Measurements from ENCODE around the gene RUVBL1.

RUVBL1 gene

DNA sequence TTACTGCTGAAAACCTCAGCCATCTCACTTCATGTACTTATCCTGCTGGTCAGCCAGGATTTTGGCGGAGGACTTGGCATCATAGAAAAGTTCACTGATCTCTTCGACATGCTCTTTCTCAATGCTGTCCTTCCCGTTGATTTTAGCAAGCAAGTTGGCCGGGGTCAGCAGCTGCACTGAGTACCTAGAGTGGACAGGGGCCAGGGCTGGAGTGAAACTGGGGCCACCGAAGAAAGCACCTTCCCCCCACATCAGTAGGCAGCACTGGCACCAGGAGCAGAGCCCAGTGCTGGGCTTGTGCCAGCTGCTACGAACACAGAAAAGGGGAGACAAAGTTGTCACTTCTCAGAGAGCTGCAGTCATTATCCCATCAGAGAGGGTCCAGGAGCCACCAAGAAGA, 42.4 kb downstream of the RUVBL1 start:
- no peak for DNase-seq

DNA sequence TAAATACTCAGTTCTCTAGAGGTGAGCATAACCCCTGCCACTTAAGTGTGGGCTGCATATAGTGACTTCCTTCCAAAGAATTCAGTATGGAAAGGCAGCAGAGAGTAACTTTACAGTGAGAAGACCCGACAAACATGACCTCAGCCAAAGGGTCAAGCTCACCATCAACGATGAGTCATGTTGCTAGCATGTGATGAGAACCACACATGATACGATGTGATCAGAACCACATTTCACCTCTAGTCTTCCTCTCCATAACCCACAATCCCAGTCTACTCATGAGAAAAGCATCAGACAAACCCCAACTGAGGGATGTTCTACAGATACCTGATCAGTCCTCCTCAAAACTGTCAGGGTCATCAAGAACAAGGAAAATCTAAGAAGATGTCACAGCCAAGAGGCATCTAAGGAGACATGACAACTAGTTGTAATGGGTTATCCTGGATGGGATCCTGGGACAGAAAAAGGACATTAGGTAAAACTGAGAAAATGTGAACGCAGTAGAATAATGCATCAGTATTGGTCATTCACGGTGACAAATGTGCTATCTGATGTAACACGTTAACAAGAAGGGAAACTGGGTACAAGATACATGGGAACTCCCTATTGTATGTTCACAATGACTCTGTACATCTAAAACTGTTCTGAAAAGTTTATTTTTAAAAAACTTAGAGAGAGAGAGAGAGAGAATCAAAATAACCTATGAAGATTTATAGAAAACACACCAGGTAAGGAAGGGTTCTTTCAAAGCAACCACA, 43.1 kb downstream of the RUVBL1 start:
- peak; percentile 97 for DNase-seq

DNA sequence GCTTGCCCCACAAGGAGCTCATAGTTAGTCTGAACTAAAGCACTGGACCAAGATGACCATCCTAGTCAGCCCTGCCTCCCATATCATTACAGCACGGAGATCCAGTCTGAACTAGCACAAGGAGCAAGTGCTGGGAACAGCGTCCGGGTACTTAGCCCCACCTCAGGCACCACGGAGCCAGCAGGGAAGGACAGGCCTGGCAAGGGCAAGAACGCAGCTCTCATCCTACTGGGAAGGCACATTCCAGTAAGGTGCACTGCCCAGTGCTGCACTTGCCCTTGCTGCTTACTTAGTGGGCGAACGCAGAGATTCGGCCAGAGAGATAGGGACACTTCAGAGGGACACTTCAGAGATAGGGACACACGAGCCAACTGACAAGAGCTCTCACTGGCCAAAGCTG, 43.8 kb downstream of the RUVBL1 start:
- no peak for DNase-seq

GRCh38 chr3:128078875-128079274, 44.7 kb downstream of the RUVBL1 start:
- no peak for DNase-seq

DNA sequence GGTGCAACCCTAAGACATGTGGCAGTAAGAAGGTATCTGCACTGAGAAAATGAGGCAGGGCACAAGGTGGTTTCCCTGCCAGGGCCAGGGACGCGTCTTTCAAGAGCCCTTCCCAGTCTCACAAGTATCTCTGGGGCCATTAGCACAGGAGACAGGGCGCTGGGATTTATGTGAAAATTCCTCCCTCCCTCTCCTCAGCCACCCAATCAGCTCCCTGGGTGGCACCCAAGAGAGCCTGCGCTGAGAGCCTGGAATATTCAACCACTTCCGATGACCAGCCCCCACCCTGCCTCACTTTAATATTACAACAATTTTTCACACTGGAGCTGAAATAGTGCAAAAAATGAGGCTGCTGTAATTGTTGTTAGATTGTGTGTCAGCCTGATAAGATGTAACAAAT, 45.3 kb downstream of the RUVBL1 start:
- DNase-seq = no peak

- no peak for DNase-seq
Measured at GRCh38 chr3:128077665-128078064, 45.9 kb downstream of the RUVBL1 start.

DNA sequence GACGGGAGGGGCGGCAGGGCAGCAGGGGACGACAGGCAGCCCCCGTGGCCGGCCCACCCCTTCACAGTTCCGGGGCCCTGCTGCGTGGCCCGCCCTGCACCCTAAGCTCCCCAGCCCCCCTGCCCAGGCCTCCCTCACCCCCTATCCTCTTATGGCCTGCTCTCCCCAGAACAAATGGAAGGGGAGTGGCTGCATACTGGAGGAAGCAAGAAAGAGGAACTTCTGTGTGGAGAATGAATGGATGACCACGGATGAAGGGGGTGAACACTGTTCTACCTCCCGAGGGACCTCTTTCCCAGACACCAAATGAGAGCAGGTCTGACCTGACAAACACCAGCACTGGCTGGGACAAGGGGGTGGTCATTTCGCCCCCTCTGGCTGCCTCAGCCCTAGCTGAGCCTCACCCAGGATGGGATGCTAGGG, 46.4 kb downstream of the RUVBL1 start:
- DNase-seq = no peak

DNA sequence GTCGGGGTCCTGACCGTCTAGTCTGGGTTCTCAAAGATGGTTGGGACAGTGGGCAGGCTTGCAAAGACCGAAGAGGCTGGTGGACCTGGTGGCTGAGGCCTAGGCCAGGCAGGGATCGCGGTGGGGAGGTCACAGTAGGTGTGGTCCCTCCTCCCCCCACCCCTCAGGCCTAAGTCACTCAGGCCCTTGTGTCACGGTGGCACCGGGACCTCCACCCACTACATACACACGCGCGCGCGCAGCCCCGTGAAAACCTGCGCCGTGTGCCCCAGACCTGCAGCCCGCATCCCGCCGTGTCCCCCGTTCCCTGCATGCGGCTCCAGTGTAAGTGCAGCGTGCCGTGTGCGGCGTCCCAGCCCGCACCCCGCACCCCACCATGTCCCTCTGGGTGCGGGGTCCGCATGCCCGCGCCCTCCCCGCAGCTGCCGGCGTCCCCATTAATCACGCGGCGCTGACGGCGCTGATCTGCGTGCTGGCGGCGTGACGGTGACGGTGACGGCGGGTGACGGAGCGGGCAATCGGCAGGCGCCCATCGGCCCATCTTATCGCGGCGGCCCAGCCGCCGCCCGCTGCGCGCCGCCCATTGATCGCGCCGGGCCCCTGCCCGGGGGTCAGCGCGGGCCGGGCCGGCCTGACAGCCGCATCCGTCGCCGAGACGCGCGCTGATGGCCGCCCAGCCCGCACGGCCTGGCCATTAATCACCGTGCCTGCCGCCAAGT, 47.0 kb downstream of the RUVBL1 start:
- DNase-seq = no peak

- peak; percentile 85 for DNase-seq
Measured at GRCh38 chr3:128075522-128076482, 47.8 kb downstream of the RUVBL1 start.

- DNase-seq = no peak
Measured at GRCh38 chr3:128074851-128075521, 48.6 kb downstream of the RUVBL1 start.

DNA sequence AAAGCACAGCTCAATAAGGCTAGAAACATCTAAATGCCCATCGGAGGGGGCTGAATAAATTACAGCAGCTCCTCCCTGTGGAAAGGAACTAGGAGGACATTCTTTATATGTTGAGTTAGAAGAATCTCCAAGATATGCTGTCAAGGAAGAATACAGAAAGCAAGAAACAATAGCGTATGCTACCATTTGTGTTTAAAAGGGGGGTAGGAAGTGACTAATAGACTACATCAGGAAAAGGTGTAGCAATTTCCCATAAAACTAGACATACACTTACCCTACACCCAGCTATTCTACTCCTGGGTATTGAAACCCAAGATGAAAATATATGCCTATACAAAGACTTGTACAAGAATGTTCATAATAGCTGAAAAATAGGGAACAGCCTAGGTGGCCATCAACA, 49.8 kb downstream of the RUVBL1 start:
- no peak for DNase-seq

- DNase-seq = no peak
Measured at GRCh38 chr3:128073185-128073725, 50.4 kb downstream of the RUVBL1 start.

GRCh38 chr3:128072454-128073184, 51.0 kb downstream of the RUVBL1 start:
- no peak for DNase-seq

GRCh38 chr3:128071771-128072453, 51.7 kb downstream of the RUVBL1 start:
- no peak for DNase-seq

DNA sequence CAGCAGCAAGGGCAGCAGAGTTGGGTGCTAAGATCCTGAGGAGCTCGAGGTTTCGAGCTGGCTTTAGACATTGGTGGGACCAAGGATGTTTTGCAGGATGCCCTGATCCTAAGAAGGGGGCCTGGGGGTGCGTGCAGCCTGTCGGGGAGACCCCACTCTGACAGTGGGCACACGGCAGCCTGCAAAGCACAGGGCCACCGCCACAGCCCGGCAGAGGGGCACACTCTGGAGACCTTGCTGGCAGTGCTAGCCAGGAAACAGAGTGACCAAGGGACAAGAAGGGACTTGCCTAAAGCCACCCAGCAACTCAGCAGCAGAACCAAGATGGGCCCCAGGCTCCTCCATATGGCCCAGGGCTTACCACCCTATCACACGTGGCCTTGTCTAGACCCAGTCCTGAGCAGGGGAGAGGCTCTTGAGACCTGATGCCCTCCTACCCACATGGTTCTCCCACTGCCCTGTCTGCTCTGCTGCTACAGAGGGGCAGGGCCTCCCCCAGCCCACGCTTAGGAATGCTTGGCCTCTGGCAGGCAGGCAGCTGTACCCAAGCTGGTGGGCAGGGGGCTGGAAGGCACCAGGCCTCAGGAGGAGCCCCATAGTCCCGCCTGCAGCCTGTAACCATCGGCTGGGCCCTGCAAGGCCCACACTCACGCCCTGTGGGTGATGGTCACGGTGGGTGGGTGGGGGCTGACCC, 52.6 kb downstream of the RUVBL1 start:
- DNase-seq = no peak

- DNase-seq = no peak
Measured at GRCh38 chr3:128069271-128069670, 54.3 kb downstream of the RUVBL1 start.

GRCh38 chr3:128068156-128068620, 55.4 kb downstream of the RUVBL1 start:
- peak; percentile 58 for DNase-seq

GRCh38 chr3:128067489-128067888, 56.1 kb downstream of the RUVBL1 start:
- no peak for DNase-seq

- DNase-seq = no peak
Measured at GRCh38 chr3:128066676-128067075, 56.9 kb downstream of the RUVBL1 start.

- no peak for DNase-seq
Measured at GRCh38 chr3:128066114-128066513, 57.5 kb downstream of the RUVBL1 start.

Data from EL (cell line).